Measurements from ENCODE around the gene CRYBA1. TPM values are rescaled to one million over a fixed set of nuclear protein-coding genes. Genes with fewer than 3 reads are reported as not detected.
"Not testable (repeated sequence)": the region's sequence is repeated elsewhere in the genome, so short reads cannot be mapped to it uniquely, and the experiment has no call there.

Gene CRYBA1
- total RNA-seq, 1 donor from 2014 or later, result not detected

GRCh38 chr17:29216856-29217255, 29.8 kb upstream of the CRYBA1 start:
- TF ChIP-seq CTCF (conservative IDR thresholded peaks at IDR 0.05; ENCODE audit: low read depth, low read length), result no peak
- no peak for DNase-seq (ENCODE audit: low read depth)
- H3K4me3 ChIP-seq (ENCODE audit: low read depth, low read length), result no peak overlapping the region

- H3K4me3 ChIP-seq (ENCODE audit: low read depth, low read length), result no peak overlapping the region
- peak; percentile 97 for TF ChIP-seq CTCF (conservative IDR thresholded peaks at IDR 0.05; ENCODE audit: low read depth, low read length)
- no peak for DNase-seq (ENCODE audit: low read depth)
These were observed 27.1 kb upstream of the CRYBA1 start for GRCh38 chr17:29219378-29220047.

DNA sequence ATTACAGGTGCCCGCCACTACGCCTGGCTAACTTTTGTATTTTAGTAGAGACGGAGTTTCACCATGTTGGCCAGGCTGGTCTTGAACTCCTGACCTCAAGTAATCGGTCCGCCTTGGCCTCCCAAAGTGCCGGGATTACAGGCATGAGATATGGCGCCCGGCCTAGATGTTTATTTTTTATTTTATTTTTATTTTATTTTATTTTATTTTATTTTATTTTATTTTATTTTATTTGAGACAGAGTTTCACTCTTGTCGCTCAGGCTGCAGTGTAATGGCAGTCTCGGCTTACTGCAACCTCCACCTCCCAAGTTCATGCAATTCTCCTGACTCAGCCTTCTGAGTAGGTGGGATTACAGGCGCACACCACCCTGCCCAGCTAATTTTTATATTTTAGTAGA, 25.3 kb upstream of the CRYBA1 start:
- H3K4me3 ChIP-seq (ENCODE audit: low read depth, low read length); DNase-seq (ENCODE audit: low read depth): not testable (repeated sequence)

DNA sequence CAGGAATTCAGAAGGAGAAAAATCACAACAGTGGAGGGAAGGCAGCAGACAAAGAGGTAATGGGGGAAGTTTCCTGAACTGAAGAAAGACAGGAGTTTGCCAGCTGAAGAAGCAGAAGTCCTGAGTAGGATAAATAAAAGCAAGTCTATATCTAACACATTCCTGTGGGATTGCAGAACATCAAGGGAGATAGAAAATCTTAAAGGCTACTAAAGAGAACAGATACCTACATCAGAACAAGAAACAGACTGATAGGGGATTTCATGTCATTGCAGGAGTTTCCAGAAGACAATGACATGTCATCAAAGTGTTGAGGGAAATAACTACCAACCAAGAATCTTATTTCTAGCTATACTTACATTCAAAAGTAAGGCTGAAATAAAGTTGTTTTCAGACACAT, 21.3 kb upstream of the CRYBA1 start:
- no peak for TF ChIP-seq CTCF (conservative IDR thresholded peaks at IDR 0.05; ENCODE audit: low read depth, low read length)
- DNase-seq (ENCODE audit: low read depth), result no peak
- H3K4me3 ChIP-seq (ENCODE audit: low read depth, low read length), result no peak overlapping the region

GRCh38 chr17:29233301-29233700, 13.4 kb upstream of the CRYBA1 start:
- no peak for TF ChIP-seq CTCF (conservative IDR thresholded peaks at IDR 0.05; ENCODE audit: low read depth, low read length)
- H3K4me3 ChIP-seq (ENCODE audit: low read depth, low read length), result no peak overlapping the region
- no peak for DNase-seq (ENCODE audit: low read depth)

- not testable (repeated sequence) for H3K4me3 ChIP-seq (ENCODE audit: low read depth, low read length)
These were observed 11.7 kb upstream of the CRYBA1 start for GRCh38 chr17:29234972-29235371.

DNA sequence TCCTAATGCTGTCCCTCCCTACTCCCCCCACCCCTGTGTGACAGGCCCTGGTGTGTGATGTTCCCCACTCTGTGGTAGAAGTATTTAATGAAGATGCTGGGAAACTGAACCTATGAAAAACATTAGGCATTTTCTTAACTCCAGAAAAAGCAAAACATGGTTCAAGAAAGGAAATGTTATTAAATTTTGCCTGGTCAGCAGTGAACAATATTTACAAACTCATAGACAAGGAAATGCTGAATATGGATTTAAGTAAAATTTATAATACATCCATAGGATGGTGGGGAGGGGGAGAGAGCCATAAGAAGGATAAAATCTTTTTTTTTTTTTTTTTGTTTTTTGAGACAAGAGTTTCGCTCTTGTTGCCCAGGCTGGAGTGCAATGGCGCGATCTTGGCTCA, 10.8 kb upstream of the CRYBA1 start:
- no peak overlapping the region for H3K4me3 ChIP-seq (ENCODE audit: low read depth, low read length)
- no peak for TF ChIP-seq CTCF (conservative IDR thresholded peaks at IDR 0.05; ENCODE audit: low read depth, low read length)
- DNase-seq (ENCODE audit: low read depth), result no peak

More at GRCh38 chr17:29234972-29235371, 11.7 kb upstream of the CRYBA1 start:
- DNase-seq (ENCODE audit: low read depth), result not testable (repeated sequence)

- H3K4me3 ChIP-seq (ENCODE audit: low read depth, low read length), result no peak overlapping the region
- DNase-seq (ENCODE audit: low read depth), result no peak
- TF ChIP-seq CTCF (conservative IDR thresholded peaks at IDR 0.05; ENCODE audit: low read depth, low read length), result no peak
These were observed 9.1 kb upstream of the CRYBA1 start for GRCh38 chr17:29237476-29238132.
